Activated naive CD4-positive, alpha-beta T cell treated with anti-CD3 and anti-CD28 coated beads, Interleukin-2, amount 10 ng/mL, durations not matched to agents 7 days and 5 days (primary cell): ENCODE data around the gene HORMAD1.
A peak's percentile ranks its signal among the peaks of the same experiment; 100 is the strongest.
"Not testable (repeated sequence)": the region's sequence is repeated elsewhere in the genome, so short reads cannot be mapped to it uniquely, and the experiment has no call there.

Experiments used
- CTCF ChIA-PET: fragments of 350-600 bp; sonication (Branson Sonifier 250); formaldehyde crosslinking; loops from one replicate; lab custom pipeline; 2021; ENCODE audit warnings: antibody characterized with exemption; lab: Charles Lee
- DNase-seq: peaks from one replicate; pipeline ENCODE4 v3.0.0-alpha.2; 2020
- H3K27ac Mint-ChIP-seq: one replicate; pipeline ENCODE4 v1.8.0; 2021; ENCODE audit warnings: mild to moderate bottlenecking, moderate library complexity, mixed read lengths
- H3K27me3 Mint-ChIP-seq: one replicate; pipeline ENCODE4 v1.8.0; 2021; ENCODE audit warnings: mild to moderate bottlenecking, mixed read lengths
- H3K36me3 Mint-ChIP-seq: one replicate; pipeline ENCODE4 v1.8.0; 2021; ENCODE audit warnings: mixed read lengths
- H3K4me1 Mint-ChIP-seq: one replicate; pipeline ENCODE4 v1.8.0; 2021; ENCODE audit warnings: mixed read lengths
- H3K4me3 Mint-ChIP-seq: one replicate; pipeline ENCODE4 v1.8.0; 2021; ENCODE audit warnings: mild to moderate bottlenecking, moderate library complexity, mixed read lengths
- H3K9me3 Mint-ChIP-seq: one replicate; pipeline ENCODE4 v1.8.0; 2021; ENCODE audit warnings: mixed read lengths

Gene HORMAD1, protein sequence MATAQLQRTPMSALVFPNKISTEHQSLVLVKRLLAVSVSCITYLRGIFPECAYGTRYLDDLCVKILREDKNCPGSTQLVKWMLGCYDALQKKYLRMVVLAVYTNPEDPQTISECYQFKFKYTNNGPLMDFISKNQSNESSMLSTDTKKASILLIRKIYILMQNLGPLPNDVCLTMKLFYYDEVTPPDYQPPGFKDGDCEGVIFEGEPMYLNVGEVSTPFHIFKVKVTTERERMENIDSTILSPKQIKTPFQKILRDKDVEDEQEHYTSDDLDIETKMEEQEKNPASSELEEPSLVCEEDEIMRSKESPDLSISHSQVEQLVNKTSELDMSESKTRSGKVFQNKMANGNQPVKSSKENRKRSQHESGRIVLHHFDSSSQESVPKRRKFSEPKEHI

DNA sequence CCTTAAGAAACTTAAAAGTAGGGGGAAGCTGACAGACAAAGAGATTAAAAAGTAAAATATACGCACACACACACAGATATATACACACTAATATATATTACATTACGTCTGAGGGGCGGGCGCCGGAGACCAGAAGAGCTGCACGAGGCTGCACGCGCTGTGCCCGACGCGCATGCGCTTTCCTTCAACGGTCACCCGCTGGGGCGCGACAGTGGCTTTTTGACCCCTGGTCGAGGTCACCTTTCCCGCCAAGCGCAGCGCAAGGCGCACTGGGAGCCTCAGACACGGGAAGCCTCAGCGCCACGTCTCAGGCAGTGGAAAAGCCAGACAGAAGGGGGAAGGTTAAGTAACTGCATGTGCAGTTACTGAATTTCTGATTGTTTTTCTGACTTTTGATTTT, at the start of gene HORMAD1:
HORMAD1 (minus strand) TSS at position 193 of the 400 bp plus-strand sequence. CDS start 1,390 bp downstream, outside the sequence.
- no peaks in the 10 kb centered on the region for H3K4me1 Mint-ChIP-seq
- H3K36me3 Mint-ChIP-seq: no peaks in the 10 kb centered on the region
- no peak for DNase-seq
- H3K4me3 Mint-ChIP-seq: no peak within 1 kb of the TSS
- H3K27me3 Mint-ChIP-seq: peaks cover 13% of the 10 kb centered on the region
- CTCF ChIA-PET: no interaction called here
- no peaks in the 10 kb centered on the region for H3K9me3 Mint-ChIP-seq
- H3K27ac Mint-ChIP-seq: no peak within 1 kb of the TSS

- H3K9me3 Mint-ChIP-seq, H3K27me3 Mint-ChIP-seq, H3K27ac Mint-ChIP-seq, H3K4me3 Mint-ChIP-seq, DNase-seq, CTCF ChIA-PET, H3K36me3 Mint-ChIP-seq: not testable (repeated sequence)
- peaks cover 51% of the 10 kb centered on the region for H3K4me1 Mint-ChIP-seq
Observed at GRCh38 chr1:150767704-150768103, 47.0 kb upstream of the HORMAD1 start.

DNA sequence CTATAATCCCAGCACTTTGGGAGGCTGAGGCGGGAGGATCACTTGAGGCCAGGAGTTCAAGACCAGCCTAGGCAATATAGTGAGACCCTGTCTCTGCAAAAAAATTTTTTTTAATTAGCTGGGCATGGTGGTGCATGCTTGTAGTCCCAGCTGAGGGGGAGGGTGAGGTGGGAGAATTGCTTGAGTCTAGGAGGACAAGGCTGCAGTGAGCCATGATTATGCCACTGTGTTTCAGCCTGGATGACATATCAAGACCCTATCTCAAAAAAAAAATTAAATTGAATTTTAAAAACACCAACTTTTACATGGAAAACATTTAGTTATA, 45.2 kb upstream of the HORMAD1 start:
- H3K36me3 Mint-ChIP-seq: peaks cover 22% of the 10 kb centered on the region
- peaks cover 46% of the 10 kb centered on the region for H3K4me1 Mint-ChIP-seq
- not testable (repeated sequence) for H3K27me3 Mint-ChIP-seq, H3K9me3 Mint-ChIP-seq
- CTCF ChIA-PET: interaction anchor here (0.6 to 1.7 kb wide), 2 partner anchors 43 to 198 kb away, joined by 3 read pairs; no protein-coding TSS in a partner anchor
- peak overlapping the region; percentile 92 for H3K27ac Mint-ChIP-seq
- DNase-seq: peak; percentile 20
- H3K4me3 Mint-ChIP-seq: peak overlapping the region; percentile 91

DNA sequence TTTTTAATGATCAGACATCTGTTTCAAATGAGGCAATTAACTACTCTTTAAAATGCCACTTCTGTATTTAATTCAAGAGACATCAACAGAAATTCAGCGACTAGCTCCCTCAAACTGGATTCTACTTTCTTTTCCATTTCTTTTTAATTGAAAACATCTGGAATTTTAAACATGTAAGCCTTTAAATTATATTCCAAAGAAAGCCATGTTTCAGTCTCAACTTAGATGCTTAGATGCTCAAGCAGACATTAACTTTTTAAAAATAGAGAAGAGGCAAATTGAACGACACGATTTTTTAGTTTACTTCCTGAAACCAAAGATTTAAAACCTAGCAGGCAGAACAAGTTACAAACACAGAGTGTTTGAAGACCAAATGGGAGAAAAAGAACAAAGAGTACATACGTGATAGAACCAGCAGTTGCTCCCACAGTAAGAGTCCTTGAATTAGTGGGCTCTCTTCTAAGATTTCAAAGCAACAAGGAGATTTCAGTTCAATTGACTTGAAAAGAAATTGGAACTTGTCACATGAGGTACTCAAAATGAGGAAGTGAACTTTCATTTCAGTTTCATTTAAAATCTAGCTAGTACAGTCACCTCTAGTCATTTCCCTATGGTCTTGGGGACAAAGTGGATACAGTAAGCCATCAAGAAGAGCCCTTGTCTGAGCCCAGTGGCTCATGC, 44.7 kb upstream of the HORMAD1 start, which contains the start of gene CTSS:
CTSS (minus strand) TSS at position 483 of the 681 bp plus-strand sequence. CDS start 1,015 bp downstream, outside the sequence.
- peaks cover 27% of the 10 kb centered on the region for H3K36me3 Mint-ChIP-seq
- H3K9me3 Mint-ChIP-seq: no peaks in the 10 kb centered on the region
- CTCF ChIA-PET: interaction anchor here (0.6 to 1.7 kb wide), 2 partner anchors 43 to 197 kb away, joined by 3 read pairs; no protein-coding TSS in a partner anchor
- no peak for DNase-seq
- H3K4me3 Mint-ChIP-seq: peak within 1 kb of the TSS; percentile 91
- no peaks in the 10 kb centered on the region for H3K27me3 Mint-ChIP-seq
- peaks cover 41% of the 10 kb centered on the region for H3K4me1 Mint-ChIP-seq
- peak within 1 kb of the TSS; percentile 92 for H3K27ac Mint-ChIP-seq

DNA sequence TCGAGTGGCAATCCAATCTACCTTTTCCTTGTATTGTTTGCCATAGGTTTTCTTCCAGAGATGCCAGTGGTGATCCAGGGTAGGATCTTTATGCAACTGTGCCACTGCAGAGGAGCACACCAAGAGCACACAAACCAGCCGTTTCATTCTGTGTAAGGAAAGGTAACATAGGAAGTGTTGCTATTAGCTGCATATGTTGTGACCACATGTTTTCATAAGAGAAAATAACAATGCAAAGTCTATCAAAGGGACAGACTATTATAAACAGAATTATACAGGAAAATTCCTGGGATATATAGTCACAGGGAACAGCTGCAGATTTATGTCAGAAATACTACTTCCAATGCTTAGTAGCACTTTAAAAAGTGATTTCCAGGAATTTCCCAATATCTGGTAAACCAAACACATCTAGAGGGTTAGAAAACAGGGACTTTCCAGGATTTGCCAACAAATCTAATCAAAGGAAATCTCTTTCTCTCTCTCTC, 44.0 kb upstream of the HORMAD1 start:
- Mint-ChIP-seq H3K4me1 (peaks cover 41% of the 10 kb centered on the region), H3K4me3 (peak overlapping the region; percentile 91), H3K27ac (peak overlapping the region; percentile 92), H3K36me3 (peaks cover 34% of the 10 kb centered on the region), H3K9me3 (no peaks in the 10 kb centered on the region), H3K27me3 (no peaks in the 10 kb centered on the region)
- CTCF ChIA-PET: interaction anchor here (1.6 to 1.7 kb wide), 2 partner anchors 157 to 196 kb away, joined by 3 to 4 read pairs; no protein-coding TSS in a partner anchor
- DNase-seq: no peak

GRCh38 chr1:150763018-150763417, 42.3 kb upstream of the HORMAD1 start:
- CTCF ChIA-PET: interaction anchor here (0.9 kb wide), 1 partner anchor 13 kb away, joined by 3 read pairs; no protein-coding TSS in a partner anchor
- DNase-seq: no peak
- Mint-ChIP-seq H3K9me3 (no peaks in the 10 kb centered on the region), H3K27ac (no peak overlapping the region), H3K36me3 (peaks cover 40% of the 10 kb centered on the region), H3K4me3 (no peak overlapping the region), H3K4me1 (peaks cover 41% of the 10 kb centered on the region), H3K27me3 (no peaks in the 10 kb centered on the region)

DNA sequence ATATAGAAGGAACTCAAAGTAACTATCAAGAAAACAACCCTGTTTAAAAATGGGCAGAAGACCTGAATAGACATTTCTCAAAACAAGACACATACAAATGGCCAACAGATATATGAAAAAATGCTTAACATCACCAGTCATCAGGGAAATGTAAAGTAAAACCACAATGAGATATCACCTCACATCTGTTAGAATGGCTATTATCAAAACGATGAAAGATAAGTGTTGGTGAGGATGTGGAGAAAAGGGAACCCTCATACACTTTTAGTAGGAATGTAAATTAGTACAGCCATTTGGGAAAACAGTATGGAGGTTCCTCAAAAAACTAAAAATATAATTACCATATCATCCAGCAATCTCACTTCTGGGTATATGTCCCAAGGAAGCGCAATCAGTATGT, 41.9 kb upstream of the HORMAD1 start:
- H3K4me1 Mint-ChIP-seq: peaks cover 41% of the 10 kb centered on the region
- no peak overlapping the region for H3K27ac Mint-ChIP-seq
- H3K27me3 Mint-ChIP-seq: no peaks in the 10 kb centered on the region
- H3K36me3 Mint-ChIP-seq: peaks cover 45% of the 10 kb centered on the region
- no peaks in the 10 kb centered on the region for H3K9me3 Mint-ChIP-seq
- CTCF ChIA-PET: no interaction called here
- no peak overlapping the region for H3K4me3 Mint-ChIP-seq
- DNase-seq: no peak

DNA sequence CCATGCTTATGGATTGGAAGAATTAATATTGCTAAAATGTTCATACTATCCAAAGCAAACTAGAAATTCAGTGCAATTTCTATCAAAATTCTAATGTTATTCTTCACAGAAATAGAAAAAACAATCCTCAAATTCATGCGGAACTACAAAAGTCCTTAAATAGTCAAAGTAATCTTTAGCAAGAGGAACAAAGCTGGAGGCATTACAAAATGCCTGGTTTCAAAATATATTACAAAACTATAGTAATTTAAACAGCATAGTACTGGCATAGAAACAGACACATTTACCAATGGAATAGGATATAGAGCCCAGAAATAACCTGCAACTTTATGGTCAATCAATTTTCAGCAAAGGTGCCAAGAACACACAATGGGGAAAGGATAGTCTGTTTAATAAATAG, 41.1 kb upstream of the HORMAD1 start:
- no peak overlapping the region for H3K4me3 Mint-ChIP-seq
- H3K36me3 Mint-ChIP-seq: peaks cover 51% of the 10 kb centered on the region
- peaks cover 41% of the 10 kb centered on the region for H3K4me1 Mint-ChIP-seq
- CTCF ChIA-PET: no interaction called here
- no peak for DNase-seq
- no peaks in the 10 kb centered on the region for H3K27me3 Mint-ChIP-seq
- H3K9me3 Mint-ChIP-seq: no peaks in the 10 kb centered on the region
- H3K27ac Mint-ChIP-seq: no peak overlapping the region

DNA sequence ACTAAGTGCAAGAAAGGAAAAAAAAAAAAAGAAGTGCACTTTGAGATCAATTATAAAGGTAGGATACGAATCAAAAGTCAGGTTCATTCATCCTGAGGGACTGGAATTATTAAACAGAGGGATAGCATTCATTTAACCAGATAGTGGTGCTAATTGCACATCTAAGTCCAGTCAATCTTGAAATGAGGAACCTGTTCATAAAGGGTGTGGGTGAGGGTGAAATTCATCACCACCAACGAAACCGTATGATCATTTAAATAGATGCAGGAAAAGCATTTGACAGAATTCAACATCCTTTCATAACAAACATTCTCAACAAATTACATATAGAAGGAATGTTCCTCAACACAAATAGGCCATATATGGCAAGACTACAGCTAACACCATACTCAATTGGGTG, 39.3 kb upstream of the HORMAD1 start:
- Mint-ChIP-seq H3K9me3 (no peaks in the 10 kb centered on the region), H3K27ac (no peak overlapping the region), H3K4me3 (no peak overlapping the region), H3K36me3 (peaks cover 56% of the 10 kb centered on the region), H3K4me1 (peaks cover 29% of the 10 kb centered on the region), H3K27me3 (no peaks in the 10 kb centered on the region)
- no peak for DNase-seq
- CTCF ChIA-PET: no interaction called here

- Mint-ChIP-seq H3K27ac (no peak overlapping the region), H3K9me3 (no peaks in the 10 kb centered on the region), H3K36me3 (peaks cover 55% of the 10 kb centered on the region), H3K4me3 (no peak overlapping the region), H3K27me3 (no peaks in the 10 kb centered on the region), H3K4me1 (peaks cover 9% of the 10 kb centered on the region)
- CTCF ChIA-PET: no interaction called here
- no peak for DNase-seq
Observed at GRCh38 chr1:150753416-150753815, 32.7 kb upstream of the HORMAD1 start.

GRCh38 chr1:150751443-150751842, 30.7 kb upstream of the HORMAD1 start:
- CTCF ChIA-PET: no interaction called here
- Mint-ChIP-seq H3K4me1 (peaks cover 9% of the 10 kb centered on the region), H3K9me3 (no peaks in the 10 kb centered on the region), H3K36me3 (peaks cover 42% of the 10 kb centered on the region), H3K4me3 (no peak overlapping the region), H3K27ac (no peak overlapping the region), H3K27me3 (no peaks in the 10 kb centered on the region)
- DNase-seq: no peak

- peaks cover 9% of the 10 kb centered on the region for H3K4me1 Mint-ChIP-seq
- CTCF ChIA-PET: interaction anchor here (1.7 kb wide), 1 partner anchor 14 kb away, joined by 3 read pairs; no protein-coding TSS in a partner anchor
- H3K9me3 Mint-ChIP-seq: no peaks in the 10 kb centered on the region
- DNase-seq: no peak
- H3K36me3 Mint-ChIP-seq: peaks cover 35% of the 10 kb centered on the region
- H3K4me3 Mint-ChIP-seq: no peak overlapping the region
- no peak overlapping the region for H3K27ac Mint-ChIP-seq
- H3K27me3 Mint-ChIP-seq: no peaks in the 10 kb centered on the region
Observed at GRCh38 chr1:150749720-150750311, 29.1 kb upstream of the HORMAD1 start.

DNA sequence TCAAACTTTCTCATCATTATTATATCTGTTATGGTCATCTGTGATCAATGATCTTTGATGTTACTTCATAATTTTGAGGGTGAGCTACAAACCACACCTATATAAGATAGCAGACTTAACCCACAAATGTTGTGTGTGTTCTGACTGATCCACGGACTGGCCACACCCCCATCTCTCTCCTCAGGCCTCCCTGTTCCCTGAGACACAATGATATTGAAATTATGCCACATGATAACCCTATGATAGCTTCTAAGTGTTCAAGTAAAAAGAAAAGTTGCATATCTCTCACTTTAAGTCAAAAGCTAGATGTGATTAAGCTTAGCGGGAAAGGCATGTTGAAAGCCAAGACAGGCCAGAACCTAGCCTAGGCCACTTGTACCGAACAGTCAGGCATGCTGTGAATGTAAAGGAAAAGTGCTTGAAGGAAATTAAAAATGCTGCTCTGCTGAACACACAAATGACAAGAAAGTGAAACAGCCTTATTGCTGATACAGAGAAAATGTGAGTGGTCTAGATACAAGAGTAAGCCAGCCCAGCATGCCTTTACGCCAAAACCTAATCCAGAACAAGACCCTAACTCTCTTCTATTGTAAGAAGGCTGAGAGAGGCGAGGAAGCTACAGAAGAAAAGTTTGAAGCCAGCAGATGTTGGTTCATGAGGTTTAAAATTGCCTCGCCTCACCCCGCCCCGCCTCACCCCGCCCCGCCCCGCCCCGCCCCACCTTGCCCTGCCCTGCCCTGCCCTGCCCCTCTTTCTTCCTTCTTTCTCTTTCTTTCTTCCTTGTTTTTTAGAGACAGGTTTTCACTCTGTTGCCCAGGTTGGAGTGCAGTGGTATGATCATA, 28.4 kb upstream of the HORMAD1 start:
- H3K4me3 Mint-ChIP-seq: no peak overlapping the region
- H3K4me1 Mint-ChIP-seq: peaks cover 9% of the 10 kb centered on the region
- peak overlapping the region; percentile 21 for H3K27ac Mint-ChIP-seq
- no peaks in the 10 kb centered on the region for H3K9me3 Mint-ChIP-seq
- no peaks in the 10 kb centered on the region for H3K27me3 Mint-ChIP-seq
- peaks cover 34% of the 10 kb centered on the region for H3K36me3 Mint-ChIP-seq
- CTCF ChIA-PET: interaction anchor here (1.7 to 2.1 kb wide), 2 partner anchors 14 to 173 kb away, joined by 3 to 8 read pairs; no protein-coding TSS in a partner anchor
- no peak for DNase-seq
